HG02571 (cell line): ENCODE measurements around the gene HAUS6.
"Not testable (repeated sequence)": the region's sequence is repeated elsewhere in the genome, so short reads cannot be mapped to it uniquely, and the experiment has no call there.

Source experiments
- ATAC-seq: cut with Tn5 transposase; IDR thresholded peaks from one replicate; pipeline ENCODE4 v1.9.1; 2021; ENCODE audit warnings: mild to moderate bottlenecking, moderate library complexity; ENCODE audit not compliant: unreplicated experiment

HAUS6 gene

GRCh38 chr9:19048966-19049916 is 53.5 kb downstream of the HAUS6 start, which contains the start of gene RRAGA:
Gene RRAGA (plus strand): TSS chr9:19049427. CDS start chr9:19049660, 233 bp downstream.
- peak; percentile 86 for ATAC-seq

DNA sequence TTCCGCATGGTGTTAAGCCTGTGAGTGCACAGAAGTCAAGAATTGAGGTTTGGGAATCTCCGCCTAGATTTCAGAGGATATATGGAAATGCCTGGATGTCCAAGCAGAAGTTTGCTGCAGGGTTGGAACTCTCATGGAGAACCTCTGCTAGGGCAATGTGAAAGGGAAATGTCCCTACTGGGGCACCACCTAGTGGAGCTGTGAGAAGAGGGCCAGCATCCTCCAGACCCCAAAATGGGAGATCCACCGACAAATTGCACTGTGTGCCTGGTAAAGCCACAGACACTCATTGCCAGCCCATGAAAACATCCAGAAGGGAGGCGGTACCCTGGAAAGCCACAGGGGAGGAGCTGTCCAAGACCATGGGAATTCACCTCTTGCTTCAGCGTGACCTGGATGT is 66.1 kb downstream of the HAUS6 start:
- no peak for ATAC-seq

- ATAC-seq, result no peak
Measured at GRCh38 chr9:19033015-19033414, 69.7 kb downstream of the HAUS6 start, which contains the start of gene SAXO1. Gene SAXO1 (minus strand): TSS chr9:19033209. CDS start chr9:19032908, 301 bp downstream.

- ATAC-seq, result no peak
Measured at GRCh38 chr9:19032406-19032805, 70.3 kb downstream of the HAUS6 start.

GRCh38 chr9:19030899-19031298 is 71.8 kb downstream of the HAUS6 start:
- peak; percentile 62 for ATAC-seq

DNA sequence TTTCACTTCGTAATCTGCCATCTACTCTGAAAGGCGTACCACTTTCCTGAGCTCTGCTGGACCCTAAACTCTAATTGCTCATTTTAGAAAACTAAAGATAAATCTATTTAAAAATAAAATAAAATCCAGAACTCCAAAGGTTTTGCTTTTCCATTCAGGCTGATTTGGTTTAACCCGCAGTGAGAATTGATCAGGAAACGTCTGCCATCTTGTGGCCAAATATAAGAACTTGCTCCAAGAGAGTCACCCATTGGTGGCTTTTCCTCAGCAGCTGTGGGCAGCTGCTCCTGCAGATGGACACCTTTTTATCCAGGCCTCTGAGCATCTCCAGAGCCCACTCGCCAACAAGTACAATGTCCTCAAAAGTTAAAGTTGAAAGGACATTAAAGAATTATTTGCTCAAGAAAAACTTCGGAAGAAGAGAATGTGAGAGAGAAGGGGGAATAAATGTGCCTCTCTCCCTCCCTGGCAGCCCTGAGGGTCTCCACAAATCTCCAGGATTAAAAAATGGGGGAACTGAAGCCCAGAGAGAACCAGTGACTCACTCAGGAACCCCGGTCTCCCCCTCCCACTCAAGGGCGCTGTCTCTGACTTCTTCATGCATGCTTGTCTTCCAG is 73.8 kb downstream of the HAUS6 start:
- ATAC-seq, result peak; percentile 46

DNA sequence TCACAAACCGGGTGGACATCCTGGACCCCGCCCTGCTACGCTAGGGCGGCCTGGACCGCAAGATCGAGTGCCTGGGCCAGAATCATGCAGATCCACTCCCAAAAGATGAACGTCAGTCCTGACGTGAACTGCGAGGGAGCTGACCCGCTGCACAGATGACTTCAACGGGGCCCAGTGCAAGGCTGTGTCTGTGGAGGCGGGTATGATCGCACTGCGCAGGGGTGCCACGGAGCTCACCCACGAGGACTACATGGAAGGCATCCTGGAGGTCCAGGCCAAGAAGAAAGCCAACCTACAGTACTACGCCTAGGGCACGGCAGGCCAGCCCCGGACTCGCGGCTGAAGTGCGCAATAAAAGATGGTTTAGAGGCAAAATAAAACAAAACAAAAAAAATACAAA is 74.9 kb downstream of the HAUS6 start:
- ATAC-seq, result no peak

DNA sequence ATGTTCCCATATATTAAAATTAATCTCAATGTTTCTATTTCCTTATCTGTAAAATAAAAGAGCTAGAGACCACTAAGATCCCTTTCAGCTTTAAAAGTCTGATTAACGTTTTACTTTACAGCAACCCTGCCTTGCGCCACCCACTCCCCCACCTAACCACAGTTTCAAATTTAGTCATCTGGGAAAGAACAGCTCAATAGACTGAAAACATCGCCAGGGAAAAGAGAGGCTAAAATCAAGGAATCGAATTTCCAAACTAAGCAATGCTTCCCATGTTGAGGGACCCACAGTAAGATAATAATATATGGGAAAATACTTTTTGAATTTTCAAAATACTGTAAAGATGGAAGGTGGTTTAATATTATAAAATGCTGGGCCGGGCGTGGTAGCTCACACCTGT is 76.3 kb downstream of the HAUS6 start:
- ATAC-seq, result no peak

DNA sequence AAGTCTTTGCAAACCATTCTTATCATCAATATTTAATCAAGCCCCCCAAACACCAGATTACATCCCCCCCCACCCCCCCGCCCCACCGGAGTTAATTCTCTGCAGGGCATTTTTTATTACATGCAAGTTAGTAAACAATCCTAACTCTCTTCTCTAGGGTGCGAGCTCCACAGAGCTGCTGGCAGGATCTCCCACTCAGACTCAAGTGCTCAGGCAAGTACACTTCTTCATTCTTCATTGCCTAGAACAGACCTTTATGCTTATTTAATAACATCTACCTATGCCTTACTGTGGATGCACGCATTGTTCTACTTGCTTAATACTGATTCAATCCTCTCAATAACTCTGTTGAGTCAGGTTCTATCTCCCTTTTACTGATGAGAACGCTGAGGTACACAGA is 79.6 kb downstream of the HAUS6 start:
- ATAC-seq, result no peak

DNA sequence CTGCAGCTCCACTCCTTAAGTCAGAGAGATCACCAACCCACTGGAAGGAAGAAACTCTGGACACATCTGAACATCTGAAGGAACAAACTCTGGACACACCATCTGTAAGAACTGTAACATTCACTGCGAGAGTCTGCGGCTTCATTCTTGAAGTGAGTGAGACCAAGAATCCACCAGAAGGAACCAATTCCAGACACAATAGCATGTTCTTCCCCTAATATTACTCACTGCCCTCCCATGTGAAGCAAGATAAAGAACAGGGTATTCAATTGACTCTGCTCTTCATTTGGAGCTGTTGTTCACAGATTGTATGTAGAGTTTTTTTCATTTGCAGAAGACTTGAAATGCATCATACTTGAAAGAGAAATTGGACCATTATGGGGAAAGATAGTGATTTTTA is 80.5 kb downstream of the HAUS6 start:
- peak; percentile 57 for ATAC-seq

- ATAC-seq, result not testable (repeated sequence)
Measured at GRCh38 chr9:19021649-19022048, 81.1 kb downstream of the HAUS6 start.

DNA sequence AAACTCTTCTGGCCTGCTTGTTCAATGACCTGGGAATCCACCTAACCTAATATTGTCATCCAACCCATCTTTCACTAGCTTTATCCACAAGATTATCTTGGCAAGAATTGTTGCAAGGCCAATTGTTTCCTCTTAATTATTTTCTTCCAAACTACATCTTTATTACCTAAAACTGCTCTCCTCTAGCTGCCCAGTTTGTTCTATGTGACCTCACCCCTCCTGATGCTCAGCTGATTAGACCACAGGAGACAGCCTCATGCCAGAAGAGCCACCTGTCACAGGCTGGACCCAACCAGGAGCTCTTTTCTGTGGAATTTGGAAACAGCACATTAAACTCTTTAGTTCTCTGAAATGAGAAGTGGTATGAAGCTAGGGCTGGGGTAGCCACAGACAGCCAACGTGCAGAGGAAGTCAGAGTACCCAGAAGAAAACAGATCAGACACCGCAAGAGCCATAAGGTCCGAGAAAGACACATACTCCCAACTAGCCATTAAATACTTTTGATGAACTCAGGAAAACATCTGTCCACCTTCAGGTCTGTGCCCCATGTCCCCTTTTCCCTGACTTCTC is 81.7 kb downstream of the HAUS6 start:
- ATAC-seq, result no peak

DNA sequence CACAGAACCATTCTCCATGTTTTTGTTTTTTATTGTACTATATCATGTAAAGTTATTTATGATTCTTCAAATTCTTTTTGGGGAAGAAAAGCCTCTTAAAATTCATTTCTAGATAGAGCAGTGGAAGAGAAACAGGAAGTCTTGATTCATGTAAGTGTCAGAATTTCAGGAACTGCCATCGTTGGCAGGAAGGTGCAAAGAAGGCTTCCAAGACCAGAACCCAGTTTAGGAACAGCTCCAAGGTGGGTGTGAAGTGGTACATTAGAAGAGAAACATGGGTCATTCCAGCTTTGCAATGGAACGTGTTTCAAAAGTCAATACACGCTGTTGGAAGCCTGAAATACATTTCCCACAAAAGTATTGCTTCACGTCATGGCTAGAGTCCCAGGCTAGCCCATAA is 84.5 kb downstream of the HAUS6 start:
- no peak for ATAC-seq

GRCh38 chr9:19009391-19009965 is 93.2 kb downstream of the HAUS6 start:
- no peak for ATAC-seq
